Testis (tissue), 3 donors: ENCODE data around the gene PSD2. TPM values are rescaled to one million over a fixed set of nuclear protein-coding genes. Genes with fewer than 3 reads are reported as not detected.

Experiments
- DNase-seq: peaks from one replicate; pipeline ENCODE4 v3.0.0-alpha.2; 2019
- H3K27ac ChIP-seq, 2 donors: fragments of 200-600 bp; sonication (generic); one replicate each; pipeline ENCODE4 v1.5.1; 2019
- H3K27me3 ChIP-seq: fragments of 200-600 bp; sonication (generic); one replicate; pipeline ENCODE4 v1.5.1; 2019
- H3K36me3 ChIP-seq: fragments of 200-600 bp; sonication (generic); one replicate; pipeline ENCODE4 v1.5.1; 2017; ENCODE audit warnings: low read depth; ENCODE audit errors: missing control alignments
- H3K4me1 ChIP-seq: fragments of 200-600 bp; sonication (generic); one replicate; pipeline ENCODE4 v1.5.1; 2019
- H3K4me3 ChIP-seq, 2 donors: fragments of 200-600 bp; sonication (generic); one replicate each; pipeline ENCODE4 v1.5.1; 2017 to 2019
- H3K9me3 ChIP-seq: fragments of 200-600 bp; sonication (generic); one replicate; pipeline ENCODE4 v1.5.1; 2017
- CTCF ChIP-seq, 3 experiments: fragments of 450-650 bp in 2 of 3; fragments of 200-600 bp in 1 of 3; sonication (generic) in 1 of 3; IDR thresholded peaks; one replicate each; pipeline ENCODE4 v1.5.1; 2016 to 2019; ENCODE audit warnings: antibody characterized with exemption in 3 of 3, mild to moderate bottlenecking in 2 of 3, moderate library complexity in 1 of 3
- POLR2A ChIP-seq: fragments of 450-650 bp; IDR thresholded peaks from one replicate; pipeline ENCODE4 v1.6.1; 2017; ENCODE audit warnings: antibody characterized with exemption, mild to moderate bottlenecking, moderate library complexity
- WGBS, 2 donors: methylation state at CpG; one replicate each; pipeline ENCODE4 v1.1.5; 2018; 5-methylcytosine and 5-hydroxymethylcytosine counted together
- intact Hi-C: fragments of 100-400 bp; cut with DNase I; formaldehyde crosslinking; loops from one replicate; pipeline ENCODE4 v1.15.1; 2023; ENCODE audit warnings: low total_unique reads
- polyA plus RNA-seq: library from polyadenylated mRNA; stranded (reverse); fragments of 350-450 nt; fragmentation: Illumina TruSeq; extraction: RNeasy Lipid Tissue Mini Kit (QIAGEN cat#74804); gene quantifications from one replicate; pipeline ENCODE4 v1.2.3, GENCODE V29; 2014; ENCODE audit warnings: low read depth, low replicate concordance; ENCODE audit not compliant: insufficient read depth
- total RNA-seq, 2 donors: library from RNA; depleted of rRNA; stranded (reverse); fragments of >200 nt; gene quantifications; one replicate each; pipeline ENCODE4 v1.2.3, GENCODE V29; 2016

The PSD2 gene
- total and polyA plus RNA-seq, 3 donors from 2014 or later, result 1.6 to 2.0 (median 1.9) TPM

GRCh38 chr5:139806111-139806510 lies 10.5 kb downstream of the PSD2 start:
- no peak for TF ChIP-seq POLR2A
- no peak for TF ChIP-seq CTCF (IDR thresholded peaks at IDR 0.05)
- intact Hi-C loops, result no loop called here
- no peaks in the 10 kb centered on the region for H3K36me3 ChIP-seq
- H3K27me3 ChIP-seq, result no peaks in the 10 kb centered on the region
- H3K9me3 ChIP-seq, result no peaks in the 10 kb centered on the region
- H3K27ac ChIP-seq, result no peak overlapping the region
- DNase-seq, result no peak
- no peaks in the 10 kb centered on the region for H3K4me1 ChIP-seq
- WGBS, 2 donors, result 93% methylated on average over 4 of the region's 4 CpGs
- H3K4me3 ChIP-seq, result no peak overlapping the region

- Histone ChIP-seq H3K4me3 (no peak overlapping the region), H3K27ac (no peak overlapping the region), H3K27me3 (no peaks in the 10 kb centered on the region), H3K9me3 (no peaks in the 10 kb centered on the region), H3K4me1 (no peaks in the 10 kb centered on the region), H3K36me3 (no peaks in the 10 kb centered on the region)
- WGBS, 2 donors, result 49 to 73% methylated on average over 6 to 8 of the region's 8 CpGs
- no peak for DNase-seq
- intact Hi-C loops, result no loop called here
- TF ChIP-seq POLR2A (no peak), CTCF (IDR thresholded peaks at IDR 0.05) (no peak)
These were observed 11.4 kb downstream of the PSD2 start for GRCh38 chr5:139806726-139807646.

GRCh38 chr5:139807647-139808030 lies 12.0 kb downstream of the PSD2 start:
- H3K4me1 ChIP-seq, result no peaks in the 10 kb centered on the region
- 77 to 81% methylated on average over 6 of the region's 6 CpGs for WGBS, 2 donors
- intact Hi-C loops, result no loop called here
- H3K4me3 ChIP-seq, result no peak overlapping the region
- no peaks in the 10 kb centered on the region for H3K27me3 ChIP-seq
- no peaks in the 10 kb centered on the region for H3K9me3 ChIP-seq
- H3K27ac ChIP-seq, result no peak overlapping the region
- no peaks in the 10 kb centered on the region for H3K36me3 ChIP-seq
- DNase-seq, result no peak
- TF ChIP-seq CTCF (IDR thresholded peaks at IDR 0.05), result no peak
- TF ChIP-seq POLR2A, result no peak

- no peaks in the 10 kb centered on the region for H3K4me1 ChIP-seq
- TF ChIP-seq POLR2A, result no peak
- TF ChIP-seq CTCF (IDR thresholded peaks at IDR 0.05), result no peak
- no peaks in the 10 kb centered on the region for H3K36me3 ChIP-seq
- no peak overlapping the region for H3K4me3 ChIP-seq
- intact Hi-C loops, result no loop called here
- DNase-seq, result peak; percentile 24
- 72 to 83% methylated on average over 7 to 19 of the region's 19 CpGs for WGBS, 2 donors
- H3K9me3 ChIP-seq, result no peaks in the 10 kb centered on the region
- no peak overlapping the region for H3K27ac ChIP-seq
- no peaks in the 10 kb centered on the region for H3K27me3 ChIP-seq
These were observed 13.1 kb downstream of the PSD2 start for GRCh38 chr5:139808481-139809330.
